CD14-positive monocyte (primary cell): ENCODE data around the gene SATB1. TPM values are rescaled to one million over a fixed set of nuclear protein-coding genes. Genes with fewer than 3 reads are reported as not detected.

ENCODE experiments used
- DNase-seq, 3 donors: peaks; one replicate each; pipeline ENCODE4 v3.0.0-alpha.2; 2011 to 2022
- H2AFZ ChIP-seq: 2 replicates; pipeline ENCODE4 v1.6.0; 2012; ENCODE audit warnings: mild to moderate bottlenecking, low read depth, low read length, inconsistent platforms; ENCODE audit not compliant: insufficient read depth, poor library complexity, severe bottlenecking
- H3K27ac ChIP-seq, 2 donors: 1 replicate in 1 of 2; 2 replicates in 1 of 2; pipeline ENCODE4 v1.5.1; 2012 to 2013; ENCODE audit warnings: low read length in 2 of 2, control low read depth in 1 of 2, inconsistent platforms in 1 of 2, low read depth in 1 of 2, mild to moderate bottlenecking in 1 of 2
- H3K27me3 ChIP-seq, 2 donors: one replicate each; pipeline versions ENCODE4 v1.6.0 to v1.6.1; 2011 to 2013; ENCODE audit warnings: low read length in 2 of 2; ENCODE audit not compliant: control insufficient read depth in 2 of 2, insufficient read depth in 2 of 2
- H3K36me3 ChIP-seq, 2 donors: replicated peaks in 1 of 2; 1 replicate in 1 of 2; 2 replicates in 1 of 2; pipeline versions ENCODE4 v1.5.1 to v1.6.1; 2012 to 2013; ENCODE audit warnings: low read length in 2 of 2, control low read depth in 1 of 2, inconsistent platforms in 1 of 2, mild to moderate bottlenecking in 1 of 2; ENCODE audit not compliant: insufficient read depth in 2 of 2, control insufficient read depth in 1 of 2
- H3K4me1 ChIP-seq, 2 donors: 1 replicate in 1 of 2; 2 replicates in 1 of 2; pipeline versions ENCODE4 v1.5.1 to v1.6.1; 2012 to 2013; ENCODE audit warnings: low read length in 2 of 2, control low read depth in 1 of 2, inconsistent platforms in 1 of 2, mild to moderate bottlenecking in 1 of 2, moderate library complexity in 1 of 2; ENCODE audit not compliant: insufficient read depth in 2 of 2, control insufficient read depth in 1 of 2
- H3K4me2 ChIP-seq: replicated peaks from 2 replicates; pipeline ENCODE3; 2012; ENCODE audit warnings: low read length, moderate library complexity, mild to moderate bottlenecking; ENCODE audit not compliant: poor library complexity, severe bottlenecking; ENCODE audit errors: extremely low read depth
- H3K4me3 ChIP-seq, 3 experiments: fragments of 200-600 bp in 1 of 3; sonication (generic) in 1 of 3; replicated peaks in 1 of 3; 1 replicate in 2 of 3; 2 replicates in 1 of 3; pipeline ENCODE4 v1.5.1; 2011 to 2013; ENCODE audit warnings: low read length in 3 of 3, mild to moderate bottlenecking in 3 of 3, control low read depth in 2 of 3, low read depth in 2 of 3, inconsistent platforms in 1 of 3, moderate library complexity in 1 of 3
- H3K79me2 ChIP-seq: 2 replicates; pipeline ENCODE4 v1.6.0; 2012; ENCODE audit warnings: mild to moderate bottlenecking, control low read depth, inconsistent platforms, low read length, moderate library complexity; ENCODE audit not compliant: insufficient read depth
- H3K9ac ChIP-seq: 2 replicates; pipeline ENCODE4 v1.6.0; 2017; ENCODE audit warnings: low read length, mild to moderate bottlenecking; ENCODE audit not compliant: insufficient read depth, poor library complexity, severe bottlenecking
- H3K9me3 ChIP-seq, 2 donors: replicated peaks in 1 of 2; 1 replicate in 1 of 2; 2 replicates in 1 of 2; pipeline versions ENCODE4 v1.5.1 to v1.6.1; 2012 to 2013; ENCODE audit warnings: low read length in 2 of 2, control low read depth in 1 of 2; ENCODE audit not compliant: control insufficient read depth in 1 of 2, insufficient read depth in 1 of 2
- H4K20me1 ChIP-seq: 2 replicates; pipeline ENCODE4 v1.6.0; 2012; ENCODE audit warnings: mild to moderate bottlenecking, low read length, control low read depth, moderate library complexity; ENCODE audit not compliant: insufficient read depth
- H3K27ac Mint-ChIP-seq, 7 donors: one replicate each; pipeline ENCODE4 v1.8.0; 2020; ENCODE audit warnings: mild to moderate bottlenecking in 7 of 7, mixed read lengths in 7 of 7, moderate library complexity in 6 of 7, inconsistent platforms in 2 of 7
- H3K27me3 Mint-ChIP-seq, 3 donors: one replicate each; pipeline ENCODE4 v1.8.0; 2021 to 2022; ENCODE audit warnings: low read depth in 3 of 3, mild to moderate bottlenecking in 3 of 3, mixed read lengths in 3 of 3, moderate library complexity in 3 of 3, inconsistent platforms in 1 of 3
- H3K36me3 Mint-ChIP-seq, 2 donors: one replicate each; pipeline ENCODE4 v1.8.0; 2020; ENCODE audit warnings: mixed read lengths in 2 of 2, inconsistent platforms in 1 of 2, mild to moderate bottlenecking in 1 of 2
- H3K4me1 Mint-ChIP-seq: one replicate; pipeline ENCODE4 v1.8.0; 2020; ENCODE audit warnings: mild to moderate bottlenecking, mixed read lengths
- H3K4me3 Mint-ChIP-seq, 2 donors: one replicate each; pipeline ENCODE4 v1.8.0; 2020; ENCODE audit warnings: mild to moderate bottlenecking in 2 of 2, mixed read lengths in 2 of 2, moderate library complexity in 1 of 2
- H3K9me3 Mint-ChIP-seq, 7 donors: one replicate each; pipeline ENCODE4 v1.8.0; 2020 to 2022; ENCODE audit warnings: mixed read lengths in 7 of 7, mild to moderate bottlenecking in 6 of 7, moderate library complexity in 6 of 7, inconsistent platforms in 2 of 7
- WGBS: methylation state at CpG from one replicate; pipeline ENCODE4 v1.1.5; 2013; ENCODE audit warnings: missing lambda C conversion rate; ENCODE audit not compliant: insufficient coverage; 5-methylcytosine and 5-hydroxymethylcytosine counted together
- intact Hi-C, 2 donors: fragments of 100-400 bp; cut with micrococcal nuclease; formaldehyde crosslinking; loops; one replicate each; pipeline versions ENCODE4 v1.15.0 to v1.15.1; 2023
- polyA plus RNA-seq, 3 donors: library from polyadenylated mRNA; depleted of rRNA in 1 of 3; unstranded in 2 of 3; stranded (reverse) in 1 of 3; fragments of 300-500 nt in 2 of 3; fragments of >200 nt in 1 of 3; fragmentation: Illumina TruSeq in 2 of 3; gene quantifications; 1 replicate in 2 of 3; 2 replicates in 1 of 3; pipeline ENCODE4 v1.2.3, GENCODE V29; 2012 to 2021
- TF ChIP-seq, protein P1 (sequence below): fragments of 200-600 bp; IDR thresholded peaks from one replicate; pipeline ENCODE4 v1.8.0; 2022; ENCODE audit warnings: antibody characterized with exemption, mild to moderate bottlenecking

Gene SATB1
- polyA plus RNA-seq, 3 donors: 4.3 to 35.3 (median 6.9) TPM

DNA sequence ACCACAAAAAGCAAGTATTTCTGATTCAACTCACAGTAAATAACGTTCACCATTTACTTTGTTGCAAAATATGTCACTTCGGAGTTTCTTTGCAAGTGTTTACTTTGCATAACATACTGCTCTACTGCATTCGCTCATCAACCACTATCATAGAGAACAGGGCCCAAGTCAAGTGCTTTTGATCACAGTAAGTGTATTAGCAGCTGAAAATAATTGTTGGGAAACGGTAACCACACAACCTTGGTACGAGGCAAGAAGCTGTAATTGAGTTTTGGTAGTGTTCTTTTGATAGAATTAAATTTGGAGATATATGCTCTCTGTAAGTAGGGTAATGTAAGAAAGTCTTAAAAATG is 80.1 kb downstream of the SATB1 start:
- no peaks in the 10 kb centered on the region for H4K20me1 ChIP-seq
- H3K27me3 ChIP-seq: no peaks in the 10 kb centered on the region
- no peak overlapping the region for H3K9ac ChIP-seq
- no peak overlapping the region for H2AFZ ChIP-seq
- WGBS: 80% methylated on average over 1 of the region's 5 CpGs
- TF ChIP-seq, protein P1, sequence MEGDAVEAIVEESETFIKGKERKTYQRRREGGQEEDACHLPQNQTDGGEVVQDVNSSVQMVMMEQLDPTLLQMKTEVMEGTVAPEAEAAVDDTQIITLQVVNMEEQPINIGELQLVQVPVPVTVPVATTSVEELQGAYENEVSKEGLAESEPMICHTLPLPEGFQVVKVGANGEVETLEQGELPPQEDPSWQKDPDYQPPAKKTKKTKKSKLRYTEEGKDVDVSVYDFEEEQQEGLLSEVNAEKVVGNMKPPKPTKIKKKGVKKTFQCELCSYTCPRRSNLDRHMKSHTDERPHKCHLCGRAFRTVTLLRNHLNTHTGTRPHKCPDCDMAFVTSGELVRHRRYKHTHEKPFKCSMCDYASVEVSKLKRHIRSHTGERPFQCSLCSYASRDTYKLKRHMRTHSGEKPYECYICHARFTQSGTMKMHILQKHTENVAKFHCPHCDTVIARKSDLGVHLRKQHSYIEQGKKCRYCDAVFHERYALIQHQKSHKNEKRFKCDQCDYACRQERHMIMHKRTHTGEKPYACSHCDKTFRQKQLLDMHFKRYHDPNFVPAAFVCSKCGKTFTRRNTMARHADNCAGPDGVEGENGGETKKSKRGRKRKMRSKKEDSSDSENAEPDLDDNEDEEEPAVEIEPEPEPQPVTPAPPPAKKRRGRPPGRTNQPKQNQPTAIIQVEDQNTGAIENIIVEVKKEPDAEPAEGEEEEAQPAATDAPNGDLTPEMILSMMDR: no peak
- H3K9me3 ChIP-seq: no peaks in the 10 kb centered on the region
- Mint-ChIP-seq H3K9me3 (no peaks in the 10 kb centered on the region), H3K27me3 (no peaks in the 10 kb centered on the region), H3K27ac (no peak overlapping the region), H3K4me1 (peaks cover 2% of the 10 kb centered on the region), H3K4me3 (no peak overlapping the region), H3K36me3 (peaks cover 17 to 19% of the 10 kb centered on the region in 2 donors)
- no peak for DNase-seq
- H3K79me2 ChIP-seq: no peaks in the 10 kb centered on the region
- peaks cover 9 to 23% of the 10 kb centered on the region in 2 donors for H3K36me3 ChIP-seq
- H3K4me2 ChIP-seq: no peak overlapping the region
- H3K4me1 ChIP-seq: no peaks in the 10 kb centered on the region
- intact Hi-C loops: no loop called here
- H3K4me3 ChIP-seq: no peak overlapping the region
- H3K27ac ChIP-seq: no peak overlapping the region

DNA sequence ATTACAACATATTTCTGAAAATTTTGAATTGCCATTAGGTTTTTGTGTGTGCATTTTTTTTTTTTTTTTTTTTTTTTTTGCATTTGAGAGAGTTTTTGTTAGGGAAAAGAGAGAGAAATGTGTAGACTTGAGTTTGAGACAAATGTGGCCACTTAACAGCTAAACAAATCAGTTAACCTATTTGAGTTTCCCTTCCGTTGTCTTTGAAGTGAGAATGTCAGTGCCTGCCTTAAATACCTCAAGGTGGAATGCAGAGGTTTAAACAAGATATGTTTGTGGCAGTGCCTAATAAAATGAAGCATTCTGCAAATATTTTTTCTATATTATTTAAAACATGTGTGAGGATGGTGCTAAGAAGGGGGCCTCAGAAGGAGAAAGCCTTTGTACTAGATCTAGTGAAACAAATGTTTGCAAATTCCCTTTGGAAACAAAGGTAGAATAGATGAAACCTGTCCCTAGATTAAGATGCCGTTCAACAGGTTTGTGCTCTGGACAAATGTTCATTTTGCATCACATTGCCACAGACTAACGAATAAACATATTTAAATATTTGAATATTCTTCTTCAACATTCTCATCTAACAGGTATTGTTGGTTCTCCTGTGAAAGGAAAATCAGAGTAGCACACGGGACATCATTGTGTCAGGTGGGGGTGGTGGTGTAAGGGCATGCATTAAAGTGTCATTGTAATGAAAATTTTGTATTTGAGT is 80.7 kb downstream of the SATB1 start:
- WGBS: no CpG with 5 or more reads among the region's 4 CpGs
- no peaks in the 10 kb centered on the region for H3K27me3 Mint-ChIP-seq
- H3K27me3 ChIP-seq: no peaks in the 10 kb centered on the region
- H3K9me3 Mint-ChIP-seq: no peaks in the 10 kb centered on the region
- TF ChIP-seq, protein P1: no peak
- no peak overlapping the region for H3K4me3 Mint-ChIP-seq
- peaks cover 2% of the 10 kb centered on the region for H3K4me1 Mint-ChIP-seq
- H3K36me3 Mint-ChIP-seq: peaks cover 12 to 14% of the 10 kb centered on the region in 2 donors
- no peaks in the 10 kb centered on the region for H3K9me3 ChIP-seq
- intact Hi-C loops: no loop called here
- no peaks in the 10 kb centered on the region for H3K79me2 ChIP-seq
- no peaks in the 10 kb centered on the region for H4K20me1 ChIP-seq
- H3K27ac ChIP-seq: no peak overlapping the region
- DNase-seq: no peak
- H3K9ac ChIP-seq: no peak overlapping the region
- no peak overlapping the region for H3K4me3 ChIP-seq
- H2AFZ ChIP-seq: no peak overlapping the region
- peaks cover 9 to 18% of the 10 kb centered on the region in 2 donors for H3K36me3 ChIP-seq
- H3K4me1 ChIP-seq: no peaks in the 10 kb centered on the region
- H3K4me2 ChIP-seq: no peak overlapping the region
- no peak overlapping the region for H3K27ac Mint-ChIP-seq
